GM12874 (cell line): Measurements from ENCODE around the gene TMEM266.

ENCODE experiments used
- CTCF ChIP-seq: IDR thresholded peaks from 2 replicates; pipeline ENCODE4 v1.5.1; 2011; ENCODE audit warnings: low read depth, mild to moderate bottlenecking, control low read depth, low read length, moderate library complexity; ENCODE audit not compliant: insufficient read depth

Gene TMEM266, protein sequence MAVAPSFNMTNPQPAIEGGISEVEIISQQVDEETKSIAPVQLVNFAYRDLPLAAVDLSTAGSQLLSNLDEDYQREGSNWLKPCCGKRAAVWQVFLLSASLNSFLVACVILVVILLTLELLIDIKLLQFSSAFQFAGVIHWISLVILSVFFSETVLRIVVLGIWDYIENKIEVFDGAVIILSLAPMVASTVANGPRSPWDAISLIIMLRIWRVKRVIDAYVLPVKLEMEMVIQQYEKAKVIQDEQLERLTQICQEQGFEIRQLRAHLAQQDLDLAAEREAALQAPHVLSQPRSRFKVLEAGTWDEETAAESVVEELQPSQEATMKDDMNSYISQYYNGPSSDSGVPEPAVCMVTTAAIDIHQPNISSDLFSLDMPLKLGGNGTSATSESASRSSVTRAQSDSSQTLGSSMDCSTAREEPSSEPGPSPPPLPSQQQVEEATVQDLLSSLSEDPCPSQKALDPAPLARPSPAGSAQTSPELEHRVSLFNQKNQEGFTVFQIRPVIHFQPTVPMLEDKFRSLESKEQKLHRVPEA

GRCh38 chr15:76059320-76060117 is at the start of gene TMEM266:
Gene TMEM266, plus strand, starts transcription at chr15:76059985. Its CDS starts 74,279 bp downstream, at chr15:76134264.
- 0 out of 2 replicates have a peak, but pooled peaks have one; percentile 11 for TF ChIP-seq CTCF

DNA sequence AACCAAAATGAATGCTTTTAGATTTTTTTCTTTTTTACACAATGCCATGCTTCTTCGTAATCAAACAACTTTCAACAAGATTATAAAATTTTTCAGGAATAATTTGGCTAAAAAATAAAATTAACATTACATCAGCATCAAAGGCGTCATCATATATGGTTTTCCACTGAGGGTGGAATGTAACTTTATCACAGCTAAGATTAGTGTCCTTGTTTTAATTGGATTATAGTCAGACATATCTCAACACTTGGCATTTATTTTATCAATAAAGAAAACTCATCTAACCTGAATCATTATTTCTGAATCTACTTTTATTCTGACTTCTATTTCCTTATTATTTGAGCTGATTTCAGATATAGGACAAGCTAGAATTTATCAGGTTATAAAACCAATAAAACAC is 49.2 kb upstream of the TMEM266 start:
- no peak for TF ChIP-seq CTCF

DNA sequence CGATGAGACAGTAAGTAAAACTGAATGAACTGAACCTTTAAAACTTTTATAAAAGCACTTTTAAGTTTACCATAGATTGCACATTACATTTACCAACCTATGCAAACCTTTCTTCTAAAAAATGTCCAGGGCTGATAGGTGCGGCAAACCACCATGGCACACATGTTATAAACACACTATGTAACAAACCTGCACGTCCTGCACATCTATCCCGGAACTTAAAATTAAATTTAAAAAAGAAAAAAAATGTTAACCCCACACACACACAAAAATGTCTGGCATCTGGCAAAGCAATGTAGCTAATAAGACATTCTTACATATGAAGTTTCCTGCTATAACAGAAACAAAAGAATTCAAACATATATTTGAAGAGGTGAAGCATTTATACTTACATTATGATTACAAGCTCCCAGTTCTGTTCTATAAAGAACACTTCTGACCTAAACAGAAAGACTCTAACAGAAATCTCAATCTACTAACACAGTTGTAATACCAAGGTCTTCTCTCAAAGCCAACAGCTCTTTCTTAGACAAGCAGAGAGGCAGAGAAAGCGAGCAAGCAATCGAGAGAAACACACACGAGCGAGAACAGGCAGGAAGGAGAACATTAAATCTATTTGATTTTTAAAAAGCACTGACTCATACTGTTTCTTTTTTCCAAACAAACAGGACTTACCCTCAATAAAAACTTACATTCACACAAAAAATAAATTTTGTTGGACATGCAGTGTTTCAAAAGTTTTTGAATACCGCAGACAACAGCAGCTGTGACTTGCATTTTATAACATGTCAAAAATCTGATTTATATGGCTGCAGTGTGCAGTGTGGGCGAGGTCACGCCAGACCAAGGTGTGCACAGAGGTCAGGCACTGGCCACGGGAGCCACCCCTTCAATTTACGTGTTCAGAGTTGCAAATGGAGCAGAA is 47.9 kb upstream of the TMEM266 start, which contains the start of gene NRG4:
TSS of gene NRG4 (minus strand) at position 798 of the 925 bp plus-strand sequence. CDS start 1,194 bp downstream, outside the sequence.
- TF ChIP-seq CTCF, result no peak

- TF ChIP-seq CTCF, result no peak
Measured at GRCh38 chr15:76024021-76024768, 35.6 kb upstream of the TMEM266 start.

- no peak for TF ChIP-seq CTCF
Measured at GRCh38 chr15:76032046-76032445, 27.7 kb upstream of the TMEM266 start.

DNA sequence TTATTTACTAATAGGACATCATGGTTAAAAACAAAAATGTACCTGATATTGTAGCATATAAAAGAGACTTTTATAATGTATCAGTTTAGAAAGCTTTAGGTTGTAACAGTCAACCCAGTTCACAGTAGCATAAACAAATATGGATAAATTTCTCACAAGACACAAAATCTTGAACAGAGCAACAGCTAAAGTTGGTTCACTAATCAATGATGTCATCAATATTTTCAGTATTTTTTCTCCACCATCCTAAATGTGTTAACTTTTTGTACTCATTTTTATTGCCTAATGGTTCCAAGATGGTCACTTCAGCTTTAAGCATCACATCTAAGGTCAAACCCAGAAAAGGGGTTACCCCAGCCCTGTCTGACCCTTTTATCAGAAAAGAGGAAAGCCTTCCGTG is 26.3 kb upstream of the TMEM266 start:
- TF ChIP-seq CTCF, result no peak
